Measurements from ENCODE around the gene ING1. TPM values are rescaled to one million over a fixed set of nuclear protein-coding genes. Genes with fewer than 3 reads are reported as not detected.
"Not testable (repeated sequence)": the region's sequence is repeated elsewhere in the genome, so short reads cannot be mapped to it uniquely, and the experiment has no call there.

ING1 gene
- total RNA-seq, 1 donor from 2014 or later = 18.6 TPM

DNA sequence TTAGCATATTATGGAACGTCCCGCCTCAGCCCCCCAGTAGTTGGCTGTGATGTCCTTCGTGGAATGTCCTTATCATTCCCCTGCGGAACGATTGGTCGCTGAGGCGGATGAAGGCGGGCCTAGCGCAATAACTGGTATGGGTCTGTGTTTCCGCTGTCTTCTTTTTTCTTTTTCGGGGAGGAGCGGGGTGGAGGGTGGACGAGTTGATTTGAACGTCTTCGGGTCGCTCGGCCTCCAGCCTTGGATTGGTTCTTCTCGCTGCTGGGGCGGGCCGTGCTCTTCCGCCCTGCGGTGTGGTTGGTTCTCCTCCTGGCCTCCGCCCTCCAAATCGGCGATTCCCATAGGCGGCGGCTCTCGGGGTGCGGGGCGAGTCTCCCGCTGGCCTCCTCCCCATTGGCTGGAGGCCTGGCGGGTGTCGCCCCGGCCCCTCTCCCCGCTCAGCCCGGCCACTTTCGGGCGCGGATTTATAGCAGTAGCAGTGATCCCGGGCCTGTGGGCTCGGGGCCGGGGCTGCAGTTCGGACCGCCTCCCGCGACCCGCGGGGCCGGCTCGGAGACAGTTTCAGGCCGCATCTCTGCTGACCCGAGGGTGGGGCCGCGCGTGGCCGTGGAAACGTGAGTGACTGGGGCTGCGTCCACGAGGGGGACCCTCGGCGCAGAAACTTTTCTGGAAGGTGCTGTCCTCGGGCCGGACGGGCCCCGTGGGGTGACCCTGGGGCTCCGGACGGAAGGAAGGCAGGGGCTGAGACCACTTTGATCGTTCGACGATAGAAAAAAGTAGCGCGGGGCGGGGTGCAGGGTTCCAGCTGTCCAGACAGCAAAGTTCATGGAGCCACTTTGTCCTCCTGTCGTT, 2.1 kb downstream of the ING1 start:
- DNase-seq (ENCODE audit: low spot score) = peak; percentile 99

DNA sequence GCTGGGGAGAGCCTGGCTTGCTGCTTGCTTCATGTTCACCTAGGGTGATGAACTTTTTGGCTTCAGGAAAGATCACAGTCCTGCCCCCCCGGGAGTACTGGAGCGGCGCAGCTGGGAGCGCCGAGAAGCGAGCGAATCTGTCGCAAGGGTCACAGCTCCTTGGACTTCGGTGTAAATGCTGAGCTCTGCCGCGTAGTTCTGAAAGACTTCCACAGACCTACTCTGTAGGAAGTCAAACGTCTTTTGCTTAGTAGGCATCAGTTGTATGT, 2.7 kb downstream of the ING1 start:
- no peak for DNase-seq (ENCODE audit: low spot score)

DNA sequence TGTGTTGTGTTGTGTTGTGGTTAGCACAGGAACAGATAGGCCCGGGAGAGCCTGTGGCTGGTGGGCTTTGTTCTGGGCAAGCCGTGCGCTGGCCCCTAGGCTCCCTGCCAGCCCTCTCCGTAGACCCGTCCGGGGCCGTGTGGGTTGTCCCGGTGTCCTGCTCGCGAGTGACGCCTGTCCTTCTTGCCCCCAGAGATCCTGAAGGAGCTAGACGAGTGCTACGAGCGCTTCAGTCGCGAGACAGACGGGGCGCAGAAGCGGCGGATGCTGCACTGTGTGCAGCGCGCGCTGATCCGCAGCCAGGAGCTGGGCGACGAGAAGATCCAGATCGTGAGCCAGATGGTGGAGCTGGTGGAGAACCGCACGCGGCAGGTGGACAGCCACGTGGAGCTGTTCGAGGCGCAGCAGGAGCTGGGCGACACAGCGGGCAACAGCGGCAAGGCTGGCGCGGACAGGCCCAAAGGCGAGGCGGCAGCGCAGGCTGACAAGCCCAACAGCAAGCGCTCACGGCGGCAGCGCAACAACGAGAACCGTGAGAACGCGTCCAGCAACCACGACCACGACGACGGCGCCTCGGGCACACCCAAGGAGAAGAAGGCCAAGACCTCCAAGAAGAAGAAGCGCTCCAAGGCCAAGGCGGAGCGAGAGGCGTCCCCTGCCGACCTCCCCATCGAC, 5.7 kb downstream of the ING1 start:
- DNase-seq (ENCODE audit: low spot score) = no peak

DNA sequence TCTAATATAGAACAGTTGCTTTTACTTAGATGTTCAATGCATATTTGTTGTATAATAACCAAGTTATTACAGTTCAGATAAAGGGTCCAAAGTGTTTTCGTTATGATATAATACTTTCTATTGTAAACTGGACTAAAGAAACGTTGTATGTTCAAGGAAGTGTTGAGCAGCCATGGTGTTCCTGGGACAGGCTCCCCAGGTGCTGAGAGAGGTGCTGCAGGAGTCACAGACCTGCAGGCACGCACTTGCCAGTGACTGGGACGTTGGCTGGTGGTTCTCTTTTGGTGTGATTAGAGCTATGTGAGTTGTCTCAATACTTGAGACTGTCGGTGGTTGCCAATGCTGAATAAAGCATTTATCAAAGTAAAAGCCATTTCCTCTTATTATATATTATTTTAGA, 9.5 kb downstream of the ING1 start:
- no peak for DNase-seq (ENCODE audit: low spot score)

DNA sequence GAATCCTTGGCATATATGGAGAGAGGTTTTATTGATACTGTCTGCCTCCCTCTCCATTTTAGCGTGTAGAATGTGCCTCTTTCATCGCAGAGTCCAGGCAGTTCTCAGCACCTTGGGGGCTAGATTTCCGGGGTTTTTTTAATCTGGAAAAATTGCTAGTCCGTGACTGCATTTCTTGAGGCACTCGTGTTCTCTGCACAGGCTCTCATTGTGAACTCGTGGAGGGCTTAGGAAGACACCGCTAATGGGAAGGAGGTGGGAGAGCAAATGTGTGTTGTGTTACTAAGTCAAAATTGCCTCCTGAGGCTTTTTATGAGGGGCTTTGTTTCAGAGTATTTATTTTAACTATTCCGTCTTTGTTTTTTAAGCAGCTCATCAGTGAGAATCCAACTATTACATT, 10.1 kb downstream of the ING1 start:
- DNase-seq (ENCODE audit: low spot score) = no peak

DNA sequence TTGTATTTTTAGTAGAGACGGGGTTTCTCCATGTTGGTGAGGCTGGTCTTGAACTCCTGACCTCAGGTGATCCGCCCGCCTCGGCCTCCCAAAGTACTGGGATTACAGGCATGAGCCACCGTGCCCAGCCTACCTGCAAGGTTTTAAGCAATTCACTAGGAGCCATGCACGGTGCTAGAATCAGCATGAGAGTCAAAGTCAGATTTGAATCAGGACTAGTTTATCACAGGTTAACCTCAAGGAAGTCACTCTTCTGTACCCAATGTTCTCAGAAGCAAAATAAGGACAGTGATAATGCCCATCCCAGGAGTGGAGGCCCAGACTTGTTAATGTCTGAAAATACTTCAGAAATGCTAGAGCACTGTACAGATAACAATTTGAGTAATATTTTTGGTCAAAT, 12.7 kb downstream of the ING1 start:
- not testable (repeated sequence) for DNase-seq (ENCODE audit: low spot score)

DNA sequence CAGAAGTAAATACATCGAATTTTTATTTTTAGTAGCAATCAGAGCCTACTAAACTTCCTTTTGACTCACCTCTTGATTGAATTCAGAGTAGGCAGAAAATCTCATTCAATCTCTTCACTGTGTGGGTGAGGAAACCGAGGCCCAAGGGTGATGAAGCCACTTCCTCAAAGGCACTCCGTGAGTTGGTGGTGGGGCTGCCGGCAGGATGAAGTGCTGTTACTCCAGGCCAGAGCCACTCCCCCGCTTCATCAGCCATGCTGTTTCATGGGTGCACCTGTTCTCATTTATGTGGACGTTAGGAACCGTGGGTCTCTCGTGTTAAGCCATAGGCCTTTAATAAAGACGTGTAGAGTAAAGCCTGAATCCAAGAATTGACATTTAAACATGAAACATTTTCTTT, 13.2 kb downstream of the ING1 start:
- DNase-seq (ENCODE audit: low spot score) = no peak

DNA sequence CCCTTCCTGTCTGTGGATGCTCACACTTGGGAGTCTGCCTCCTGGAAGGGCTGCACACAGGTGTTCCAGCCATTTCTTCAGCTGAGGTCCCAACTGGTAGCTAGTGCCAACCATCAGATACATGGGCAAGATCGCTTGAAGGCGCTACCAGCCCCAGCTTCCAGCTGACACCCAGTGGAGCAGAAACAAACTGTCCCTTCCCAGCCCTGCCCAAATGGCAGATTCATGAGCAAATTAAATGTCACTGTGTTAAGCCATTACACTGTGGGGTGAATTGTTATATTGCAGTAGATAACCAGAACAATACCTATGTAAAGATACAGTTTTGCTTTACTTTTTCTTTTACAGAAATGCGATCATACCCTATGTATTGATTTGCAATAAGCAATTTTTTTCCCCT, 17.6 kb downstream of the ING1 start:
- DNase-seq (ENCODE audit: low spot score) = no peak

DNA sequence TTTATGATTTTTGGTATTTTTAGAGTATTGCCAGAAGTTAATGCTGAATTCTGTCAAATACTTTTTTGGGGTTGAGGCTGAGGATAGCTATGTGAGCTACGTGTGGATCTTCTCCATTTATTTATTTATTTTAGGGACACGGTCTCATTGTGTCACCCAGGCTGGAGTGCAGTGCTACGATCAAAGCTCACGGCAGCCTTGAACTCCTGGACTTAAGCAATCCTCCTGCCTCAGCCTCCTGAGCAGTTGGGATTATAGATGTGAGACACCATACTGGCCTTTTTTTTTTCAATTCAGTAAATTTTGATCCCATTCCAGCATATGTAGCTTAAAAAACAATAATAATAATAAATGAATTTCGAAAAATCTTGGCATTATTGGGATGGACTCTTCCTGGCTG, 21.1 kb downstream of the ING1 start:
- no peak for DNase-seq (ENCODE audit: low spot score)

DNA sequence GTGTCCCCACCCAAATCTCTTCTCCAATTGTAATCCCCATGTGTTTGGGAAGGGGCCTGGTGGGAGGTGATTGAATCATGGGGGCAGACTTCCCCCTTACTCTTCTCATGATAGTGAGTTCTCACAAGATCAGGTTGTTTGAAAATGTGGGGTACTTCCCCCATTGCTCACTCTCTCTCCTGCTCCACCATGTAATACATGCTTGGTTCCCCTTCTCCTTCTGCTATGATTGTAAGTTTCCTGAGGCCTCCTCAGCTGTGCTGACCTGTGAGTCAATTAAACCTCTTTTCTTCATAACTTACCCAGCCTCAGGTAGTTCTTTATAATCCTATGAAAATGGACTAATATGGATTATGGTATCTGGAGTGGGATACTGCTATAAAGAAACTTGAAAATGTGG, 24.1 kb downstream of the ING1 start:
- DNase-seq (ENCODE audit: low spot score) = no peak

DNA sequence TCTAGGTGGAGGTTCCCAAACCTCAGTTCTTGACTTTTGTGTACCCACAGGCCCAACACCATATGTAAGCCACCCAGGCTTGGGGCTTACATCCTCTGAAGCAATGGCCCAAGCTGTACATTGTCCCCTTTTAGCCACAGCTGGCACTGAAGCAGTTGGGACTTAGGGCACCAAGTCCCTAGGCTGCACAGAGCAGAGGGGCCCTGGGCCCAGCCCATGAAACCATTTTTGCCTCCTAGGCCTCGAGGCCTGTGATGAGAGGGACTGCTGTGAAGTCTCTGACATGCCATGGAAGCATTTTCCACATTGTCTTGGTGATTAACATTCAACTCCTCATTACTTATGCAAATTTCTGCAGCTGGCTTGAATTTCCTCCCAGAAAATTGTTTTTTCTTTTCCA, 30.2 kb downstream of the ING1 start:
- DNase-seq (ENCODE audit: low spot score) = no peak

DNA sequence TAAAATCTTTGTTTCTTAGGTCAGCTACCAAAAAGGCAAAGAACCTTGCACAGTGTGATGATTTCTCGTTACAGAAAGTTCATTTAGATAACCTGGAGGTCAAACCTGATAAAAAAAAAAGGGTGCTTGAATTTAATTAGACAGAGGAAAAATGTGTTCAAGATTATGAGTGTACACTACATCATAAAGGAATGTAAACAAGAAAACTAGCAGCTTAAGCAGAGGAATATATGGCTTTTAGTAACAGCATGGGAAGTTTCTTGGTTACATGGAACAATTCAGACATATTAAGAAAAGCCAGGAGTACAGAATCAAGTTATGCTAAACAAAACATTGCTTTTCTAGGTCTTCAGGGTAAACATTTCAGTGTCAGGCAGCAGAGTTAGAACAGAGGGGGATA, 32.9 kb downstream of the ING1 start:
- no peak for DNase-seq (ENCODE audit: low spot score)

DNA sequence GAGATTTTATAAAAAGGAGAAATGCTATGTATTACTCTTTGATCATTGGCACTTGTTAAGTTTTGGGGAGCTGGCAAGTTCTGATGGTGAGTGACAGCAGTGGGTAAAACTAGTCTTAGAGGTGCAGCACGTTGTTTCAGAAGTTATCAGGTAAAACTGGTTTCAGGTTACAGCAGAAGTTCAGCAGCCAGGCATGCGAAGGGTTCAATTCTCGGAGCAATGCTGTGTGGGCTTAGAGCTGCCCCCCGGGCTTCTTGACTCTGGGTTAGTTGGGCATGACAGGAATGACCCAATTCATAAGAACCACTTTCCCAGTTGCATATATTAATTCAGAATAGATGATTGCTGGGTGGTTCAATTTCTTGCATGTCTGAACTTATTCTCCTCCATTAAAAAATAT, 34.8 kb downstream of the ING1 start:
- no peak for DNase-seq (ENCODE audit: low spot score)

DNA sequence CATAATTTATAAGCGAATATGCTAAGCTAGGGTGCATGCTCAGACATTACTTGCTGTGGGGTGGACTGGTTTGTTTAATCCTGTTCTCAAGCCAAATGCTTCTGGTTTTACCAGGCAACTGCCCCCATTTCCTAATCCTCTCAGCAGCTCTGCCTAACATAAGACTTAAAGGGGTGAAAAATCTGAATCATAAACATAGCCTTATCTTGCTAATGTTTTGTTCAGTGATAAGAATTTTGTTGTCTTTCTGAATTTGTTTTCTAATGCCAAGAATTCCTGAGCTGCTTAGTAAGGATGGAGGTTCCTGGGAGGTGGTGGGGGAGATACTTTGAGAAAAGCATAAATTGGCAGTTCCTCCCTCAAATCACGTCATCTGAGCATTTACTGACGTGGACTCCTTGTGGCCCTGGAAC, 42.7 kb downstream of the ING1 start:
- no peak for DNase-seq (ENCODE audit: low spot score)

DNA sequence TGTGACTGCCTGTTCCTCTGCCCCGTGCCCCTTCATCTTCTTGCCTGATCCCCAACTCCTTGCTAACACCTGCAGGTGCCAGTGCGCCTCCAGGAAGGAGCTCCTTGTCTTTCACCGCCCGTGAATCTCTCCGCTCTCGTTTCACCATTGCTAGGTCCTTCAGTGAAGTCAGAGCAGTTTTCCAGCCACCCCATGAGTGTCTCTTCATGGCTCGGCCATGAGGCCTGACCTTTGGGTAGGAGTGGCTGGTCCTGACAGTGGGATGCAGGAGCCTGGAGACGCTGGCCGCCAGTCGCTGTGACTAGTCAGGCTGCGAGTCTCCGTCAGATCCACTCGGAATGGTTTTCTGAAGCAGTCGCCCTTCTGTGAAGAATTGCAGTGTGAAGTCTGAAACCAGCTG, 43.8 kb downstream of the ING1 start:
- DNase-seq (ENCODE audit: low spot score) = no peak

DNA sequence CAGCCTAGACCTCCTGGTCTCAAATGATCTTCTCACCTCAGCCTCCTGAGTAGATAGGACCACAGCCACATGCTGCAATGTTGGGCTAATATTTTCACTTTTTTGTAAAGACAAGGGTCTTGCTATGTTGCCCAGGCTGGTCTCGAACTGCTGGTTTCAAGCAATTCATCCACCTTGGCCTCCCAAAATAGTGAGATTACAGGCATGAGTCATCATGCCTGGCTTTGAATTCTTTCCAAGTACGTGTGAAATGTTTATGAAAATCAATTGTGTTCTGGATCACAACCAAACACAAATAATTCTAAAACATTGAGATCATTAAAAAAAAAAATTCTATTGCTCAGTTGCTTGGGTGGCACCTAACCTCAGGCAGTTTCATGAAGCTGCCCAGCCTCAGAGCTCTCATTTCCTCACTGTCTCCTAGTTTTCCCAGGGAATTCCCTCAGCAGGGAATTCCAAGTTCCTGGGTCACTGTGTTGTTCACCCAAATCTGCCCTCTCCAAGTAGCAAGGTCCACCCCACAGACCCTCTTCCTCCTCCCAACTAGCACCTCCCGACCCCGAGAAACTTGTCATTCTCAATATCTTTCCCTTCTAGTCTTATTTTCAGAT, 44.8 kb downstream of the ING1 start:
- DNase-seq (ENCODE audit: low spot score) = no peak

DNA sequence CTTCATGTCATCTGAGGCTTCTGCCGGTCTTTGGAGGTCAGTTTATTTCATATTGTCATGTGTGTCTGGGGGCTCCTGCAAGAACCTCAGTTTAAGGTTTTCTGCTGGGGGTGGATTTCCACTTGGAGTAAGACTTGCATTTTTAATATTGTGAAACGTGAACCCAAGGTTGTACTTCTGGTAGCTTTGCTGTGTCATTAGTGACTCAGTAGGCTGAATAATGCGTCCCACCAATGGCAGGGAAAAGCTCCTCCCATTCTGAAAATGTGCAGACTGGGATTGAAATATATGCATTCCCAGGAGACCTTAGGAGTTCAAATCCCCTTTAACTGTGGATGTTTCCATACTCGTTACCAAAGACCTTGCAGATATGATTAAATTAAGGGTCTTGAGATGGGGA, 46.2 kb downstream of the ING1 start:
- DNase-seq (ENCODE audit: low spot score) = no peak

DNA sequence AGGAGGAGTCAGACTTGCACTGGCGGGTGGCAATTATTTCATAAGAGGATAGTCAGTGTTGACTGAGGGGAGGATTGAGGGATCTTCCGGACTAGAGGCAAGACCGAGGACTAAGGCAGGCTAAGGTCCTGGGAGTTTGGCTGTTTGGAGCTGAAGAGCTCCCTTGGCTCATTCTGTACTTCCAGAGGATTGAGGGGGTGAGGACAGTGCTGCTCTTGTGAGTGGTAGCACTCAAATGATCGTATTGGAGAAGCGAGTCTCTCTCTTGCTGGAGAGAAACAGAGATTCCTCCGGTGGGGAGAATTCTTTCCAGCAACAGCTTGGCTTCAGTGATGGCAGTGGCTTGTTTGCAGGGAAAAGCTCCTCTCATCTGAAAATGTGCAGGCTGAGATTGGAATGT, 47.1 kb downstream of the ING1 start:
- DNase-seq (ENCODE audit: low spot score) = no peak

DNA sequence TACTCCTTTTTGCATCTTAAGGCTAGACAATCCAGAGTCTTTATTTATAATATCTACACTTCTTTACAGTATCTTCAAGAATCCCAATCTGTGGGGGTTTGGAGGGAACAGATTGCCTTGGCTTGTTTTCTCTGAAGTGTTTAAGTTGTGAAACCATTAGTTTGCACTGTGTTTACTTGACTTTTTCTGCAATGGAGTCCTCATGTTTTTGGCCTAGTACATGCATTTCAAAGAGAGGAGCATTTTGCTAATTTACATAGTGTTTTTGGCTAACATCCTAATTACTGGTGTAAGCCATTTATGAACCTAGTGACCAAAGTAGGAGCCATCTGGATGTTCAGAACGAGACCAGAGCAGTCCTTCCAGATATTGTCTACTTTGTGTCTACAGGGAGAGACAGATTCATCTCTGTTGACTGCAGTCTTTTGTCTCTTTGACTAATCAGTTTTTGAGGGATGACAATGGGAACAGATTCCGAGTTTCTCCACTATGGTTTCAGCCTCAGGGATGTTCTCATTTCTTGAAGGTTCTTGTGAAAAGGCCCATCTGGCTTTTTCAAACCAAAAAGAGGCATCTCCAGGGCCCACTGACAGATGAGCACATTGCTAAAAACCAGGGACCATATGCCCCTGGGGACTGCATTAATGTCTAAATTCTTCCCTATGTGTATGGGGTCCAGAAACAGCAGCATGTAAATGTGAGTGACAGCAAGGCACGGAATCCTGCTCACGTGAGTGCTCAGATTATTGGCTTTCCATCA, 53.4 kb downstream of the ING1 start:
- no peak for DNase-seq (ENCODE audit: low spot score)

DNA sequence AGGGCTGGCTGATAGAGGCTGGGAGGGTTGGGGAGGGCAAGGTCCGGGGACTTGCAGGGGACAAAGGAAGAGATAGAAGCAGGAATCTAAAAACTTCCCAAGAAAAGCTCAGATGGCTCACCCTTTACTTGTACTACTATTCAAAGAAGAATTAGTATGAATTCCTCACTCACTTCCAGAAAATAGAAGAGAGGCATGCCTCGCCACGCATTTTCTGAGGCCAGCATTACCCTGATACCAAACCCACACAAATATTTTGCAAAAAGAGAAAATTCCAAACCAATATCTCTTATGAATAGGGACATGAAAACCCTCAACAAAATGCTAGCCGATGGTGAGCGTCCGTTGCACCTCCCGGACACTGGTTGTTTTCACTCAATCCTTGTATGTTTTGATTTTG, 54.0 kb downstream of the ING1 start:
- DNase-seq (ENCODE audit: low spot score) = no peak

DNA sequence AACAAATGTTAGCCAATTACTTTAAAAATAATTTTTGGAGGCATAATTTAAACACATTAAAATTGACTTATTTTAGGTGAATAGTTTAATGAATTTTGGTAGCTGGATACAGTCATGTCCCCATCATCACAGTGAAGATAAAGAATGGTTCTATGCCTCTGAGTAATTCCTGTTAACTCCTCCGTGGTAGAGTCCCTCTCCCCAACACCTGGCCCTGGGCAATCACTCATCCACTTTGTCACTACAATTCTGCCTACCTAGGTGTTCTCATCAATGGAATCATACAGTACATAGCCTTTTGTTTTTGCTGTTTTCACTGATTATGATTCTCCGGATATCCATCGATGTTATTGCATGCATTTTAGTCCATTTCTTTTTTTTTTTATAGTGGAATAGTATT, 55.6 kb downstream of the ING1 start:
- DNase-seq (ENCODE audit: low spot score) = no peak

DNA sequence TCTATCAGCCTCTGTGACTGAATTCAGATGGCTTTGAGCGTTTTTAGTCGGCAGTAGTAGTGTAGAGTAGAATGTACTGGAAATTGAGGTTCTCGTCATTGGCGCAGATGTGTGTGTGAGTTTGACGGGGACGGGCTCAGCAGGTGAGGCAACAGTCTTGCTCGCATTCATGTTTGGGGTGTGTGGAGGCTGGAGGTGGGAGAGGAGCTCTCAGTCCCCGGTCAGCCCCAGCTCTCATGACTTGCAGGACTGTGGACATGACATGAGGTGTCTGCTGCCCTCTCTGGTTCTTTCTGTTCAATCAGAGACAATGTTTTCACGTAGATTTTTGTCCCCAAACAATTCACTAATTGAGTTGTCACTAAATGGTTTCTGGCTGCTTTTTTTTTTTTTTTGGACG, 57.2 kb downstream of the ING1 start:
- DNase-seq (ENCODE audit: low spot score) = no peak

DNA sequence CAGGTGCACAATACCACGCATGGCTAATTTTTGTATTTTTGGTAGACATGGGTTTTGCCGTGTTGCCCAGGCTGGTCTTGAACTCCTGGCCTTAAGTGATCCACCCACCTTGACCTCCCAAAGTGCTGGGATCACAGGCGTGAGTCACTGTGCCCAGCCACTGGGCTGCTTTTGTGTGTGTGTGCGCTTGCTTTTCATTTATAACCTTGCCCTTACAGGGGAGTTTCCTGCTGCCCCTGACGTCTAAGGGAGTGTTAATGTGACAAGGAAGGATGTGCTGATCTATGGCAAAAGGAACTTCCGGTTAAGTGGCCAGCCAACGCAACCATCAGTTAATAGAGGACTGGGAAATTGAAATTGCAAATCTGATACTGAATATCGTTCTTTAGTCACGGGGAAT, 57.7 kb downstream of the ING1 start:
- DNase-seq (ENCODE audit: low spot score) = no peak
